ENCODE results near the gene SARS1.

GRCh38 chr1:109229531-109230127 is 15.9 kb downstream of the SARS1 start:
- no peak for TF ChIP-seq POLR2A (IDR thresholded peaks at IDR 0.05)
- TF ChIP-seq, protein P1, sequence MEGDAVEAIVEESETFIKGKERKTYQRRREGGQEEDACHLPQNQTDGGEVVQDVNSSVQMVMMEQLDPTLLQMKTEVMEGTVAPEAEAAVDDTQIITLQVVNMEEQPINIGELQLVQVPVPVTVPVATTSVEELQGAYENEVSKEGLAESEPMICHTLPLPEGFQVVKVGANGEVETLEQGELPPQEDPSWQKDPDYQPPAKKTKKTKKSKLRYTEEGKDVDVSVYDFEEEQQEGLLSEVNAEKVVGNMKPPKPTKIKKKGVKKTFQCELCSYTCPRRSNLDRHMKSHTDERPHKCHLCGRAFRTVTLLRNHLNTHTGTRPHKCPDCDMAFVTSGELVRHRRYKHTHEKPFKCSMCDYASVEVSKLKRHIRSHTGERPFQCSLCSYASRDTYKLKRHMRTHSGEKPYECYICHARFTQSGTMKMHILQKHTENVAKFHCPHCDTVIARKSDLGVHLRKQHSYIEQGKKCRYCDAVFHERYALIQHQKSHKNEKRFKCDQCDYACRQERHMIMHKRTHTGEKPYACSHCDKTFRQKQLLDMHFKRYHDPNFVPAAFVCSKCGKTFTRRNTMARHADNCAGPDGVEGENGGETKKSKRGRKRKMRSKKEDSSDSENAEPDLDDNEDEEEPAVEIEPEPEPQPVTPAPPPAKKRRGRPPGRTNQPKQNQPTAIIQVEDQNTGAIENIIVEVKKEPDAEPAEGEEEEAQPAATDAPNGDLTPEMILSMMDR (IDR thresholded peaks at IDR 0.05), result no peak

Data from lower leg skin (tissue), 3 donors.